HepG2 (cell line): ENCODE measurements around the gene PIP4K2C. TPM values are rescaled to one million over a fixed set of nuclear protein-coding genes. Genes with fewer than 3 reads are reported as not detected.

Source experiments
- AGO2 ChIP-seq: fragments of 200-400 bp; formaldehyde crosslinking; optimal IDR thresholded peaks from 2 replicates; pipeline ENCODE3; 2017; ENCODE audit warnings: mild to moderate bottlenecking, low read depth, low read length, moderate library complexity
- CREB3 ChIP-seq: sonication (generic); formaldehyde crosslinking; IDR thresholded peaks from 2 replicates; pipeline ENCODE4 v1.5.0; 2020; ENCODE audit warnings: missing genetic modification reagents
- GLI4 ChIP-seq: sonication (generic); formaldehyde crosslinking; IDR thresholded peaks from 2 replicates; pipeline ENCODE4 v1.5.1; 2020; ENCODE audit warnings: missing genetic modification reagents, mild to moderate bottlenecking, moderate library complexity, borderline replicate concordance
- HCFC1 ChIP-seq: fragments of 150-350 bp; IDR thresholded peaks from 2 replicates; pipeline ENCODE4 v1.6.1; 2014; ENCODE audit warnings: low read depth, low read length
- HOXA3 ChIP-seq: sonication (generic); formaldehyde crosslinking; IDR thresholded peaks from 2 replicates; pipeline ENCODE4 v1.5.0; 2020; ENCODE audit warnings: missing genetic modification reagents
- KAT7 ChIP-seq: IDR thresholded peaks from 2 replicates; pipeline ENCODE4 v1.6.1; 2018; ENCODE audit warnings: borderline replicate concordance, missing compliant biosample characterization
- MTF2 ChIP-seq: sonication (generic); formaldehyde crosslinking; IDR thresholded peaks from 2 replicates; pipeline ENCODE4 v1.5.0; 2020; ENCODE audit warnings: missing genetic modification reagents, borderline replicate concordance
- NFIB ChIP-seq: sonication (generic); formaldehyde crosslinking; IDR thresholded peaks from 2 replicates; pipeline ENCODE4 v1.9.0; 2021; ENCODE audit warnings: missing genetic modification reagents, mild to moderate bottlenecking, borderline replicate concordance
- NR0B2 ChIP-seq: sonication (generic); formaldehyde crosslinking; IDR thresholded peaks from 2 replicates; pipeline ENCODE4 v1.4.0; 2020; ENCODE audit warnings: mild to moderate bottlenecking, missing genetic modification reagents
- ONECUT2 ChIP-seq: sonication (generic); formaldehyde crosslinking; IDR thresholded peaks from 2 replicates; pipeline ENCODE4 v1.4.0; 2020; ENCODE audit warnings: missing genetic modification reagents
- PBX3 ChIP-seq: sonication (generic); formaldehyde crosslinking; IDR thresholded peaks from 2 replicates; pipeline ENCODE4 v1.8.1; 2023; ENCODE audit warnings: missing genetic modification reagents, inconsistent platforms, borderline replicate concordance
- RBM39 ChIP-seq: fragments of 200-400 bp; formaldehyde crosslinking; IDR thresholded peaks from one replicate; pipeline ENCODE4 v1.6.1; 2018; ENCODE audit warnings: antibody characterized with exemption, mild to moderate bottlenecking, low read depth, low read length; ENCODE audit not compliant: poor library complexity, severe bottlenecking
- RELA ChIP-seq: sonication (generic); formaldehyde crosslinking; IDR thresholded peaks from 2 replicates; pipeline ENCODE4 v1.4.0; 2020; ENCODE audit warnings: missing genetic modification reagents
- REPIN1 ChIP-seq: sonication (generic); formaldehyde crosslinking; IDR thresholded peaks from 2 replicates; pipeline ENCODE4 v1.8.0; 2022; ENCODE audit warnings: missing genetic modification reagents, low read depth, mild to moderate bottlenecking, borderline replicate concordance
- RNF219 ChIP-seq: sonication (generic); formaldehyde crosslinking; IDR thresholded peaks from 2 replicates; pipeline ENCODE4 v1.5.0; 2020; ENCODE audit warnings: mild to moderate bottlenecking, missing genetic modification reagents
- SIN3B ChIP-seq: fragments of 150-350 bp; IDR thresholded peaks from 2 replicates; pipeline ENCODE4 v1.6.1; 2014; ENCODE audit warnings: low read length
- THRA ChIP-seq: sonication (generic); formaldehyde crosslinking; IDR thresholded peaks from 2 replicates; pipeline ENCODE4 v1.4.0; 2020; ENCODE audit warnings: missing genetic modification reagents, borderline replicate concordance
- THYN1 ChIP-seq: sonication (generic); formaldehyde crosslinking; IDR thresholded peaks from 2 replicates; pipeline ENCODE4 v1.8.1; 2023; ENCODE audit warnings: low read depth, mild to moderate bottlenecking, moderate library complexity, missing genetic modification reagents, borderline replicate concordance
- ZBTB1 ChIP-seq: sonication (generic); formaldehyde crosslinking; IDR thresholded peaks from 2 replicates; pipeline ENCODE4 v1.4.0; 2020; ENCODE audit warnings: missing genetic modification reagents, borderline replicate concordance
- ZNF232 ChIP-seq: sonication (generic); formaldehyde crosslinking; IDR thresholded peaks from 2 replicates; pipeline ENCODE4 v1.4.0; 2020; ENCODE audit warnings: missing genetic modification reagents, borderline replicate concordance
- ZNF256 ChIP-seq: sonication (generic); formaldehyde crosslinking; conservative IDR thresholded peaks from 2 replicates; pipeline ENCODE4 v1.4.0; 2020; ENCODE audit warnings: missing genetic modification reagents
- ZNF652 ChIP-seq: IDR thresholded peaks from 2 replicates; pipeline ENCODE4 v1.6.1; 2016; ENCODE audit warnings: low read depth, borderline replicate concordance
- ZNF674 ChIP-seq: sonication (generic); formaldehyde crosslinking; IDR thresholded peaks from 2 replicates; pipeline ENCODE4 v1.5.0; 2020; ENCODE audit warnings: low read depth, mild to moderate bottlenecking, missing genetic modification reagents
- polyA plus RNA-seq, 8 experiments: library from polyadenylated mRNA; depleted of rRNA in 3 of 8; stranded (reverse) in 7 of 8; unstranded in 1 of 8; fragments of >200 nt; fragmentation: Illumina TruSeq in 4 of 8; extraction: Trizol in 4 of 8; gene quantifications; 2 replicates each; pipeline versions ENCODE4 v1.2.1 to v1.2.3, GENCODE V29; 2011 to 2016; ENCODE audit warnings: low read depth in 4 of 8, missing spikeins in 1 of 8, mixed read lengths in 1 of 8; ENCODE audit not compliant: insufficient read depth in 1 of 8
- total RNA-seq, 5 experiments: library from RNA; depleted of rRNA; stranded (reverse); fragments of >200 nt; fragmentation: Illumina TruSeq; extraction: Trizol; gene quantifications; 2 replicates each; pipeline ENCODE4 v1.2.3, GENCODE V29; 2016; ENCODE audit warnings: low read depth in 1 of 5

PIP4K2C gene
- total and polyA plus RNA-seq, 2 of the 13 experiments (the other 11 are each of a cell fraction or from before 2014, with no cell fraction given) = 23.3 to 26.4 TPM

GRCh38 chr12:57632958-57633840 is 42.2 kb downstream of the PIP4K2C start, which contains the start of gene B4GALNT1 (continued):
- no peak for TF ChIP-seq RELA (CRISPR knock-in tag)
- TF ChIP-seq CREB3 (CRISPR knock-in tag) = no peak
- no peak for TF ChIP-seq ZNF674 (CRISPR knock-in tag)
- TF ChIP-seq AGO2 = no peak
- TF ChIP-seq MTF2 (CRISPR knock-in tag) = 0 out of 2 replicates have a peak, but pooled peaks have one; percentile 89
- TF ChIP-seq REPIN1 (CRISPR knock-in tag) = no peak; the same call in 1 of the 2 replicates
- no peak for TF ChIP-seq RNF219 (CRISPR knock-in tag)
- no peak for TF ChIP-seq NFIB (CRISPR knock-in tag)
- TF ChIP-seq ZNF232 (CRISPR knock-in tag) = no peak
- TF ChIP-seq NR0B2 (CRISPR knock-in tag) = no peak
- TF ChIP-seq PBX3 (CRISPR knock-in tag) = no peak
- no peak for TF ChIP-seq ZNF256 (CRISPR knock-in tag)
- no peak for TF ChIP-seq ZNF652 (CRISPR knock-in tag)
- TF ChIP-seq SIN3B = no peak
- no peak for TF ChIP-seq KAT7 (CRISPR knock-in tag)
- TF ChIP-seq ONECUT2 (CRISPR knock-in tag) = no peak
- TF ChIP-seq THRA (CRISPR knock-in tag) = peak; percentile 42; the same call in 1 of the 2 replicates
- TF ChIP-seq HCFC1 = no peak
- TF ChIP-seq RBM39 = no peak
- peak; percentile 64; the same call in 1 of the 2 replicates for TF ChIP-seq HOXA3 (CRISPR knock-in tag)
- TF ChIP-seq THYN1 = no peak
- TF ChIP-seq ZBTB1 (CRISPR knock-in tag) = no peak
- TF ChIP-seq GLI4 (CRISPR knock-in tag) = no peak
